HEK293 (cell line): ENCODE data around the gene NRTN.

ENCODE experiments used
- CTCF ChIA-PET: fragments of 350-600 bp; formaldehyde crosslinking; extraction: SDS; loops from one replicate; lab custom pipeline; 2021; ENCODE audit warnings: antibody characterized with exemption; lab: Yijun Ruan, JAX
- POLR2A ChIA-PET: fragments of 300-600 bp; formaldehyde crosslinking; extraction: SDS; loops from one replicate; lab custom pipeline; 2020; ENCODE audit warnings: antibody characterized with exemption, inconsistent platforms; lab: Yijun Ruan, JAX
- H3K27ac ChIP-seq: fragments of 200-500 bp; sonication (Bioruptor generic); 2 replicates; pipeline ENCODE4 v1.5.1; 2014; ENCODE audit warnings: low read depth, low read length, control low read depth, inconsistent platforms; ENCODE audit errors: extremely low read depth
- H3K36me3 ChIP-seq, 2 experiments: fragments of 200-500 bp in 1 of 2; sonication (Bioruptor generic) in 1 of 2; 1 replicate in 1 of 2; 2 replicates in 1 of 2; pipeline ENCODE4 v1.5.1; 2014 to 2017; ENCODE audit warnings: inconsistent platforms in 2 of 2, low read length in 2 of 2; ENCODE audit not compliant: control insufficient read depth in 2 of 2, insufficient read depth in 1 of 2
- H3K4me1 ChIP-seq: fragments of 200-500 bp; sonication (Bioruptor generic); 2 replicates; pipeline ENCODE4 v1.5.1; 2014; ENCODE audit warnings: mild to moderate bottlenecking, low read length, inconsistent platforms; ENCODE audit not compliant: control insufficient read depth, insufficient read depth
- H3K4me3 ChIP-seq: 2 replicates; pipeline ENCODE4 v1.5.1; 2011; ENCODE audit warnings: low read depth, mild to moderate bottlenecking, control low read depth, low read length, moderate library complexity
- H3K9me3 ChIP-seq: fragments of 200-500 bp; sonication (Bioruptor generic); 2 replicates; pipeline ENCODE4 v1.5.1; 2014; ENCODE audit warnings: low read depth, low read length, inconsistent platforms; ENCODE audit not compliant: control insufficient read depth, insufficient read depth
- EGR2 ChIP-seq: fragments of 450-650 bp; formaldehyde crosslinking; IDR thresholded peaks from 2 replicates; pipeline ENCODE4 v1.5.1; 2016; ENCODE audit warnings: low read depth, missing biosample characterization, missing genetic modification characterization
- HIC1 ChIP-seq: fragments of 450-650 bp; formaldehyde crosslinking; IDR thresholded peaks from 2 replicates; pipeline ENCODE4 v1.5.1; 2016; ENCODE audit warnings: missing biosample characterization, missing genetic modification characterization
- KLF17 ChIP-seq: fragments of 450-650 bp; formaldehyde crosslinking; IDR thresholded peaks from 2 replicates; pipeline ENCODE4 v1.5.1; 2016; ENCODE audit warnings: missing biosample characterization, missing genetic modification characterization
- SP2 ChIP-seq: fragments of 450-650 bp; formaldehyde crosslinking; IDR thresholded peaks from 2 replicates; pipeline ENCODE4 v1.5.1; 2016; ENCODE audit warnings: missing biosample characterization, missing genetic modification characterization
- ZFHX2 ChIP-seq: fragments of 450-650 bp; formaldehyde crosslinking; conservative IDR thresholded peaks from 2 replicates; pipeline ENCODE4 v1.5.1; 2016; ENCODE audit warnings: missing biosample characterization, missing genetic modification characterization
- ZNF239 ChIP-seq: fragments of 450-650 bp; formaldehyde crosslinking; IDR thresholded peaks from 2 replicates; pipeline ENCODE4 v1.5.1; 2016; ENCODE audit warnings: missing biosample characterization, missing genetic modification characterization
- ZNF513 ChIP-seq: fragments of 450-650 bp; IDR thresholded peaks from 2 replicates; pipeline ENCODE4 v1.5.1; 2018; ENCODE audit warnings: missing biosample characterization, missing genetic modification characterization
- ZNF529 ChIP-seq: fragments of 450-650 bp; formaldehyde crosslinking; IDR thresholded peaks from 2 replicates; pipeline ENCODE4 v1.5.1; 2017; ENCODE audit warnings: missing genetic modification characterization, missing biosample characterization; ENCODE audit not compliant: insufficient replicate concordance
- ZNF530 ChIP-seq: fragments of 450-650 bp; formaldehyde crosslinking; IDR thresholded peaks from 2 replicates; pipeline ENCODE4 v1.5.1; 2016; ENCODE audit warnings: low read depth, missing biosample characterization, missing genetic modification characterization
- ZNF639 ChIP-seq: fragments of 450-650 bp; formaldehyde crosslinking; IDR thresholded peaks from 2 replicates; pipeline ENCODE4 v1.5.1; 2016; ENCODE audit warnings: missing biosample characterization, missing genetic modification characterization

NRTN gene

GRCh38 chr19:5823579-5824281 is 18.9 kb downstream of the NRTN start (continued):
- TF ChIP-seq ZNF239 (tag by site-specific recombination): no peak
- no peak for TF ChIP-seq ZNF639

GRCh38 chr19:5824751-5825150 is 19.9 kb downstream of the NRTN start:
- H3K4me1 ChIP-seq: peaks cover 6% of the 10 kb centered on the region
- H3K9me3 ChIP-seq: no peaks in the 10 kb centered on the region
- H3K4me3 ChIP-seq: no peak overlapping the region
- H3K36me3 ChIP-seq: no peaks in the 10 kb centered on the region
- POLR2A ChIA-PET: no interaction called here
- CTCF ChIA-PET: interaction anchor here (0.6 to 5.6 kb wide), 4 partner anchors 16 to 479 kb away, joined by 3 to 44 read pairs (median 4); partner anchors contain the start of gene NRTN
- H3K27ac ChIP-seq: no peak overlapping the region
- TF ChIP-seq SP2 (tag by site-specific recombination) (0 out of 2 replicates have a peak, but pooled peaks have one; percentile 13), KLF17 (tag by site-specific recombination) (no peak), ZNF529 (tag by site-specific recombination) (no peak)

GRCh38 chr19:5825178-5825577 is 20.3 kb downstream of the NRTN start:
- H3K36me3 ChIP-seq: no peaks in the 10 kb centered on the region
- CTCF ChIA-PET: interaction anchor here (0.7 to 5.6 kb wide), 3 partner anchors 17 to 31 kb away, joined by 3 to 44 read pairs (median 3); partner anchors contain the start of gene NRTN
- H3K9me3 ChIP-seq: no peaks in the 10 kb centered on the region
- H3K27ac ChIP-seq: no peak overlapping the region
- H3K4me3 ChIP-seq: no peak overlapping the region
- peaks cover 6% of the 10 kb centered on the region for H3K4me1 ChIP-seq
- POLR2A ChIA-PET: no interaction called here
- TF ChIP-seq EGR2 (tag by site-specific recombination): peak; percentile 63; the same call in 1 of the 2 replicates
- TF ChIP-seq ZNF530: no peak
- TF ChIP-seq ZFHX2: peak; percentile 79
- TF ChIP-seq HIC1 (tag by site-specific recombination): 0 out of 2 replicates have a peak, but pooled peaks have one; percentile 57
- no peak for TF ChIP-seq ZNF513
- no peak for TF ChIP-seq ZNF639
